Kidney epithelial cell (primary cell): ENCODE data around the gene CLSTN3. TPM values are rescaled to one million over a fixed set of nuclear protein-coding genes. Genes with fewer than 3 reads are reported as not detected.

Experiments used
- DNase-seq: peaks from one replicate; pipeline ENCODE4 v3.0.0-alpha.2; 2010; ENCODE audit warnings: low read depth
- H3K27me3 ChIP-seq: 2 replicates; pipeline ENCODE4 v1.6.0; 2011; ENCODE audit warnings: low read length; ENCODE audit not compliant: control insufficient read depth, insufficient read depth
- H3K36me3 ChIP-seq: 2 replicates; pipeline ENCODE4 v1.5.1; 2011; ENCODE audit warnings: low read length; ENCODE audit not compliant: control insufficient read depth, insufficient read depth
- H3K4me3 ChIP-seq: 2 replicates; pipeline ENCODE4 v1.5.1; 2011; ENCODE audit warnings: low read depth, mild to moderate bottlenecking, control low read depth, low read length
- CTCF ChIP-seq: IDR thresholded peaks from 2 replicates; pipeline ENCODE4 v1.5.1; 2011; ENCODE audit warnings: mild to moderate bottlenecking, moderate library complexity, low read length, control low read depth, inconsistent platforms; ENCODE audit not compliant: insufficient read depth, poor library complexity, severe bottlenecking
- total RNA-seq: library from RNA; depleted of rRNA; stranded (reverse); fragments of >200 nt; gene quantifications from 2 replicates; pipeline ENCODE4 v1.2.3, GENCODE V29; 2015

The CLSTN3 gene
- total RNA-seq, 1 donor from 2014 or later, result 61.3 TPM

- TF ChIP-seq CTCF, result no peak
- Histone ChIP-seq H3K27me3 (no peaks in the 10 kb centered on the region), H3K4me3 (no peak overlapping the region), H3K36me3 (no peaks in the 10 kb centered on the region)
- DNase-seq, result no peak
Measured at GRCh38 chr12:7145671-7146070, 15.5 kb downstream of the CLSTN3 start.

DNA sequence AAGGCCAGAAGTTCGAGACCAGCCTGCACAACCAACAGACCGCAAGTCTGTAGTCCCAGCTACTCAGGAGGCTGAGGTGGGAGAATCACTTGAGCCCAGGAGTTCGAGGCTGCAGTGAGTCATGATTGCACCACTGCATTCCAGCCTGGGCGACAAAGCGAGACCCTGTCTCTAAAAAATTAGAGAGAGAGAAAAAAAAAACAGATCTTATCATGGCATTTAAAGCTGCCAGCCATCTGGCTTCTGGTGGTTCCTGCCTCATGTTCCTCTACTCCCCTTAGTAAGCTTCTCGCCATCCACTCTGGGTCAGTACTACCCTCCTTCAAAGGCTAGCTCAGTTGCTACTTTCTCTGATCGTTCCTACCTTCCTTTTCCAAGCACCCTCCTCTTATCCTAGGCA lies 16.1 kb downstream of the CLSTN3 start:
- no peak for TF ChIP-seq CTCF
- no peaks in the 10 kb centered on the region for H3K36me3 ChIP-seq

DNA sequence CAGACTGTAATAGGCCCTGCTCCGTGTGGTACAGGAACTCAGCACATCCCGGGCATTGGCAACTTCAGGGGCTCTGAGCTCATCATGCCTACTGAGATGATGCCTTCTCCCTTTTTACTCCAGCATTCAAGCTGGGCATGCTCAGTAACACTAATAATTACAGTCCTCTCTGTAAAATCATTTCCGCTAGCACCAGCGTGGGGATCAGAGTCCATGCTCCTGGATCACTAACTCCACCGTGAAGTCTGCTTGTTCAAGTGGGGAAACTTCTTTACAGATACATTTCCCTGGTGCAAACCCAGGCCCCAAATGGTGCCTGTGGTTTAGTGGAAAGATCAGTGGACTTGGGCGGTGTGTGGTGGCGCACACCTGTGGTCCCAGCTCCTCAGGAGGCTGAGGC lies 16.7 kb downstream of the CLSTN3 start:
- no peak for TF ChIP-seq CTCF
- no peaks in the 10 kb centered on the region for H3K36me3 ChIP-seq
- DNase-seq, result no peak
- no peaks in the 10 kb centered on the region for H3K27me3 ChIP-seq
- H3K4me3 ChIP-seq, result no peak overlapping the region

More for the DNA sequence above, 16.1 kb downstream of the CLSTN3 start:
- no peaks in the 10 kb centered on the region for H3K27me3 ChIP-seq
- DNase-seq, result no peak
- H3K4me3 ChIP-seq, result no peak overlapping the region

DNA sequence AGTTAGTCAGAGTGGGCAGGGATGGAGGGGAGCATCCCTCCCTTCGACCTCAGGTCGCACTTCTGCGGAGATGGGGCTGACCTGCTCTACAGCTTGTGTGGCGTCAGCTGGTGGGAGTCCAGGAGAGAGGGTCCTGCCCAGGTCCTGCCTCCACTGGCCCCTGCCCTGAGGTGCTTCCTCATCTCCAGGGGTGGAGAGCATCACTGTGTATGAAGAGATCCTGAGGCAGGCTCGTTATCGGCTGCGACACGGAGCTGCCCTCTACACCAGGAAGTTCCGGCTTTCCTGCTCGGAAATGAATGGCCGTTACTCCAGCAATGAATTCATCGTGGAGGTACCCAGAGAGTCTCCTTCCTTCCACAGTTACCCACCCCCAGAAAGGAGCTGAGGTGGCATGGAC lies 20.2 kb downstream of the CLSTN3 start:
- no peak for TF ChIP-seq CTCF
- no peak for DNase-seq
- Histone ChIP-seq H3K36me3 (peaks cover 1% of the 10 kb centered on the region), H3K27me3 (no peaks in the 10 kb centered on the region), H3K4me3 (no peak overlapping the region)

GRCh38 chr12:7150841-7151240 lies 20.7 kb downstream of the CLSTN3 start:
- no peak for DNase-seq
- no peak for TF ChIP-seq CTCF
- no peak overlapping the region for H3K4me3 ChIP-seq
- peaks cover 1% of the 10 kb centered on the region for H3K36me3 ChIP-seq
- no peaks in the 10 kb centered on the region for H3K27me3 ChIP-seq

DNA sequence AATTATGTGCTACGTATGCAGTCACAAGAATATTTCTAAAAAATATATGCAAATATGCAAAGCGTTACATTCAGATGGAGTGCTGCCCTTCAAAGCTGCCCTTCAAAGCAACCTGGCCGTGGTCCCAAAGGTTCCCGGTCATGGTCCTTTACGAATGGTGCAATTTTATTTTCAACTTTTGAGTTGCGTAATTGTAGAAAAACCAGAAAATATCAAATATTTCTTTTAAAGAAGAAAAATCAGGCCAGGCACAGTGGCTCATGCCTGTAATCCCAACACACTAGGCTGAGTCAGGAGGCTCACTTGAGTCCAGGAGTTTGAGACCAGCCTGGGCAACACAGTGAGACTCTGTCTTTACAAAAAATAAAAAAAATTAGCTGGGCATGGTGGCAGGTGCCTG lies 21.4 kb downstream of the CLSTN3 start:
- DNase-seq, result no peak
- TF ChIP-seq CTCF, result no peak

More for the DNA sequence above, 21.4 kb downstream of the CLSTN3 start:
- H3K27me3 ChIP-seq, result no peaks in the 10 kb centered on the region
- H3K4me3 ChIP-seq, result no peak overlapping the region
- peaks cover 1% of the 10 kb centered on the region for H3K36me3 ChIP-seq
